GM20000 (cell line): ENCODE measurements around the gene ZNF526.

Experiments
- DNase-seq: peaks from one replicate; pipeline ENCODE4 v3.0.0; 2012; ENCODE audit warnings: low spot score
- TF ChIP-seq, protein P1 (sequence below): IDR thresholded peaks from 2 replicates; pipeline ENCODE4 v1.5.1; 2012; ENCODE audit warnings: mild to moderate bottlenecking, control low read depth; ENCODE audit errors: extremely low read depth, missing control alignments

ZNF526 gene, protein sequence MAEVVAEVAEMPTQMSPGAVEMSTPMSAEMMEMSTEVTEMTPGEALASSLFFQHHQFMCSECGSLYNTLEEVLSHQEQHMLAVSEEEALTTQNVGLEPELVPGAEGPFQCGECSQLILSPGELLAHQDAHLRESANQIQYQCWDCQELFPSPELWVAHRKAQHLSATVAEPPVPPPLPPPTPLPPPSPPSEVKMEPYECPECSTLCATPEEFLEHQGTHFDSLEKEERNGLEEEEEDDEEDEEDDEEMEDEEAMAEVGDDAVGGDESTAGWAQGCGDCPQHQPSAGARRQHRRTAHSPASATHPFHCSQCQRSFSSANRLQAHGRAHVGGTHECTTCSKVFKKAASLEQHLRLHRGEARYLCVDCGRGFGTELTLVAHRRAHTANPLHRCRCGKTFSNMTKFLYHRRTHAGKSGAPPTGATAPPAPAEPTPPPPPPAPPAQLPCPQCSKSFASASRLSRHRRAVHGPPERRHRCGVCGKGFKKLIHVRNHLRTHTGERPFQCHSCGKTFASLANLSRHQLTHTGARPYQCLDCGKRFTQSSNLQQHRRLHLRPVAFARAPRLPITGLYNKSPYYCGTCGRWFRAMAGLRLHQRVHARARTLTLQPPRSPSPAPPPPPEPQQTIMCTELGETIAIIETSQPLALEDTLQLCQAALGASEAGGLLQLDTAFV

DNA sequence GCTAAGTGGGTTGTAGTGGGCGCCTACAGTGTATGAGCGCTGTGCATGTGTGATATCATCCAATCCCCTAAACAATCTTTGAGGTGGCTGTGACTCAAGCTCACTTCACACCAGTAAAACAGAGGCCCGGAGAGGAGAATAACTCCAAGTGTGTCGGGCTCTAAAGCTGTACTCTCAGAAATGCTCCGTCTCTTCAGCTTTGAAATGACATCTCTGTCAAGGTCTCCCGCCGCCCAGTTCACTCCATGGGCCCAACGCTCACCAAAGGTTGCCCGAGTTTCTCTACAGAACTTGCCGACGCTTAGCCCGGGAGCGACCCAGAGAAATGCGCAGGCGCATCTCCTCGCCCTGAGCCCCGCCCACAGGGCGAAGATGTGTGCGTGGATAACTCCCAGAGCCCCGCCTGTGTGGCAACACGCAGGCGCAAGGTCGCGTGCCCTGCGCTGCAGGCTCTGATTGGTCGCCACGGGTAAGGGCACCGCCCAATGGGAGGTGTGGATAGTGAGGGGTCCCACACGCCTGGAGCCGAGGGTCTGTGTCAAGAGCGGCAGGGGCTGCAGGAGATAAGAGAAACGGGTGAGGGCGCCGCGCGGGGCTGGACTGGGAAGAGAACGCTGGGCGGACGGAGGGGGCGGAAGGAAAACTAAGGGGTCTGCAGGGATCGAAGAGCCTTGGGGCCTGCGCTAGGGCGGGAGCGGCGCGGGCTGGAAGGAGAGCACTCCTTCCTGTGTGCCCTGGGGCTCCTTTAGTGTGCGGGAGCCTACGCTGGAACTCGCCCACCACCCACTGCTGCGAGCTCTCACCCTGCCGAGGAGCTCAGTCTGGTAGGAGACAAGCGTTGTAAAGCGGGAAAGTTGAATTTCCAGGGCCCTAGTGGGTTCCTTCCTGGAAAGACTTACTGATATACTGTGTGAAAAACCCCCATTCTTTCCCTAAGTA, at the start of gene ZNF526:
Gene ZNF526, plus strand, starts transcription at position 501 of the 939 bp plus-strand sequence. CDS start 4,092 bp downstream, outside the sequence.
- TF ChIP-seq, protein P1, sequence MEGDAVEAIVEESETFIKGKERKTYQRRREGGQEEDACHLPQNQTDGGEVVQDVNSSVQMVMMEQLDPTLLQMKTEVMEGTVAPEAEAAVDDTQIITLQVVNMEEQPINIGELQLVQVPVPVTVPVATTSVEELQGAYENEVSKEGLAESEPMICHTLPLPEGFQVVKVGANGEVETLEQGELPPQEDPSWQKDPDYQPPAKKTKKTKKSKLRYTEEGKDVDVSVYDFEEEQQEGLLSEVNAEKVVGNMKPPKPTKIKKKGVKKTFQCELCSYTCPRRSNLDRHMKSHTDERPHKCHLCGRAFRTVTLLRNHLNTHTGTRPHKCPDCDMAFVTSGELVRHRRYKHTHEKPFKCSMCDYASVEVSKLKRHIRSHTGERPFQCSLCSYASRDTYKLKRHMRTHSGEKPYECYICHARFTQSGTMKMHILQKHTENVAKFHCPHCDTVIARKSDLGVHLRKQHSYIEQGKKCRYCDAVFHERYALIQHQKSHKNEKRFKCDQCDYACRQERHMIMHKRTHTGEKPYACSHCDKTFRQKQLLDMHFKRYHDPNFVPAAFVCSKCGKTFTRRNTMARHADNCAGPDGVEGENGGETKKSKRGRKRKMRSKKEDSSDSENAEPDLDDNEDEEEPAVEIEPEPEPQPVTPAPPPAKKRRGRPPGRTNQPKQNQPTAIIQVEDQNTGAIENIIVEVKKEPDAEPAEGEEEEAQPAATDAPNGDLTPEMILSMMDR, result no peak
- peak; percentile 99 for DNase-seq

DNA sequence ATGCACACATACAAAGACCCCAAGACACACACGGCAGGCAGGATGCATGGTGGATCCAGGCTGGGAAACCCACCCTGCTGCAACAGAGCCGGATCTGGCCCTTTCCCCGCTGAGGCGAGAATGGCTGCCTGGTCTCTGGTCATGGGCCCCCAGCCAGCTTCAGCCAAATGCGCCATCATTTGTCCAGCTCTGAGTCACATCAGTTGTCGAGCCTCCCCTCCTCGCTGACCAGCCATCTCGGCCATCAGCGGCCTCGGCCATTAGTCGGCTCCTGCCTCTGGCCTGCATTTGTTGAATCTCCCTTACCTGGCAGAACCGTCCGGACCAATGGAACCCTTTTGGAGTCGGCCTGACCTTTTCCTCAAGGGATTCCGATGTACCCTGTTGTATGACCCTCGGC, 49.4 kb upstream of the ZNF526 start:
- DNase-seq, result no peak
- TF ChIP-seq, protein P1, result no peak

DNA sequence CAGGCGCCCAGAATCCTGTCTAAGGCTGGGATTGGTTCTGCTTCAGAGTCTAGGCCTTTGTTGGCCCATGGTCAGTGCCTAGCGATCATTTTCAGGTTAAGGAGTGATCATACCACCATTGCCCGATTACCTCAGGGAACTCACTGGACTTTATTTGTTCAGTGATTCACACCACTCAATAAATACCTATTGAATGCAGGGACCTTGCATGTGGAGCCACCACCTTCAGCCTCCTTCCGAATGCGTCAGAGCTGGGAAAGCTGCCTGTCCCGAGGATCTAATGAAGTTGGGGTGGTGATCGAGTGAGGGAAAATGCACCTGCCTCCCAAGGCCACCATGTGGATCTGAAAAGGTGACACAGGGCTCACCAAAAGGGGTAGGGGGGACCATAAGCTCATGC, 47.9 kb upstream of the ZNF526 start:
- TF ChIP-seq, protein P1, result no peak

DNA sequence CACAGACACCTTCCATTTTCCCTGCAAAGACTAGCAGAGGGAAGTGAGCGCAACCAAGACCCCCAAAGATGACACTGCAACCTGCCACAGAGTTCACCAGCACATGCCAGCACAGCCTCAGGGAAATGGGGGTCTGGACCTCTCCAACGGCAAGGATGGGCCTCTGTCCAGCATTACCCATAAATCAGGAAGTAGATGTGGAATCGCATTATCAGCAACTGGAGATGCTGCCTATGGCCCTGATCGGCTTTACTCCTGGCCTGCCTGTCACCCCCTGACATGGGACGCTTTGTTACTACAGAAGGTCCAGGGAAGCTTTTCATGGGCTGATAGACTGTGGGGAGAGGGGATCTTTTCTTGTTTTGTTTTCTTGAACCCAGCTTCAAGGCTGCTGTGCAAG, 46.4 kb upstream of the ZNF526 start:
- TF ChIP-seq, protein P1, result no peak

More for the DNA sequence above, 47.9 kb upstream of the ZNF526 start:
- DNase-seq, result no peak

DNA sequence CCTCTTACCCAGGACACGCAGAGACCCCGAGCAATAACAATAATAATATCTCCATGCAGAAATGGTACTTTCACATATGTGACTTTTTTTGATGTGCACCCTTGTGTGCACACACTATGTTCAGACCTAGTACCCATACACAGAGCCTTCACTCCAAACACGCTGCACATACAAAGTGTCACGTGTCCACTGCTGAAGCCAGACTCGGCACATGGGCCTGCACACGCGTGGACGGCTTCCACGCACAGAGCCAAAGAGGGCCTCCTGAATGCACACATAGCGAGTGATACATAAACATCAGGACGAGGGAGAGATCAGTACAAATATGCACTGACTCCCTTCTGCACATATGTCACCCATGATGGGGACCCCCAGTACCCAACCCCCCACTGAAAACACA, 45.9 kb upstream of the ZNF526 start:
- TF ChIP-seq, protein P1, result no peak

More for the DNA sequence above, 46.4 kb upstream of the ZNF526 start:
- no peak for DNase-seq

DNA sequence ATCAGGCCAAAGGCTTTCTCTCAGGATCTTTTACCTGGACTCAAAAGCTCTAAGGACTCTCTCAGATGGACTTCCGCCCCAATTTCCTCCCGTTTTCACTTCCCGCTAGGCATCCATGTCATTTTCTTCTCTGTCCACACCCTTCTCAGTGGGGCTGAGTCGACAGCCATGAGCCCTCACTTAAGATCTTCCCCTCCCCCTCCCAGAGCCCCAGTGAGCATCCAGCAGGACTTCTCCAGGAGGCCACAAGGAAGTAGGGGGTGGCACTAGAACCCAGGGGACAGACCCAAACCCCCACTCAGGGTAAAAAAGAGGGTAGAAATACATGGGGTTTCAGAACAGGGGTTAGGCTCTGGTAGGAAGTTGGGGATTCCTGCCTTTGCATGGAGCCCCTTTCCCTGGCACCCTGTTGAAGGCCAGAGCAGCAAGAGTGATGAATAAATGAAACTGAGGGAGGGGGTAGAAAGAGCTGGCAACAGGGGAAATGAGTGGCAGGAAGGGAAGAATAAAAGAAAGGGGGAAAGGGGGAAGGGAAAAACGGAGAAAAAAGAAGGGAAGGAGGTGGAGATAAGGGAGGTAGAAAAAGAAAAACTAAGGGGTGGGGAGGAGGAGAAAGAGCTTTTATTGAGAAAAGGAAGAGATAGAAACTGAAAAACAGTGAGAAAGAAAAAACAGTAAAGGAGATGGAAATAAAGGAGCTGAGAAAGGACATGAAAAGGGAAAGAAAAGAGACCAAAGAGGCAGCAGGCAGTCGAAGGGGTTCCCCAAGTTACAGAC, 45.0 kb upstream of the ZNF526 start:
- DNase-seq, result no peak
- TF ChIP-seq, protein P1, result no peak

More for the DNA sequence above, 45.9 kb upstream of the ZNF526 start:
- DNase-seq, result no peak
